ENCODE measurements around the gene UTP15.

Gene UTP15

DNA sequence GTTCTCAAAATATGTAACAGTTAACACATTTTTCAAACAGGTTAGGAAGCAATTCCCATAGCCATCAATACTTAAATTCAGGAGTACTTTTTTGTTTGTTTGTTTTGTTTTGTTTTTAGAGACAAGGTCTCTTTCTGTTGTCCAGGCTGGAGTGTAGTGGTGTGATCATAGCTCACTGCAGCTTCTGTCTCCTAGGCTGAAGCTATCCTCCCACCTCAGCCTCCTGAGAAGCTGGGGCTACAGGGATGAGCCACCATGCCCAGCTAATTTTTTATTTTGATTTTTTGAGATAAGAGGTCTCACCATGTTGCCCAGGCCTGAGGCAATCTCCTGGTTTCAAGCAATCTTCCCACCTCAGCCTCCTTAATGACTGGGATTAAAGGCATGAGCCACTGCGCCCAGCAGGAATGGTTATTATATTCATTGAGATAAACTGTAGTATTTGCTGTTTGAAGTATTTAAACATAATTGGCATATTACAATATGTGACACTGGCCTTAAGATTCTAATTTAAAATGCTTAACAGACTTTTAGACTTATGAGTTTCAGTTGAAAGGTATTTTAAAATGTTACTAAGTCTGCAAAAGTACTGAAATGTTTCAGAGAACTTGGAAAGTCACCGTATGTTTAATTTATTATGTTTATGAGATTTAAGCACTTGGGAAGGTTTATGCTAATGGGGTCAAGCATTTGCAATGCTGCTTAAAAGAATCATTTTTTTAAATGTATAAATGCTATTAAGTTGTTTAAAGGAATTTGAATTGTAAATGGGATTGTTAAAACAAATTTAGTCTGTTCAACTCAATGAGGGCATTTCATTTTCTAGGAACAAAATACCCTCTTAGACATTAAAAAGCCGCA lies 17.0 kb downstream of the UTP15 start:
- no peak for DNase-seq

DNA sequence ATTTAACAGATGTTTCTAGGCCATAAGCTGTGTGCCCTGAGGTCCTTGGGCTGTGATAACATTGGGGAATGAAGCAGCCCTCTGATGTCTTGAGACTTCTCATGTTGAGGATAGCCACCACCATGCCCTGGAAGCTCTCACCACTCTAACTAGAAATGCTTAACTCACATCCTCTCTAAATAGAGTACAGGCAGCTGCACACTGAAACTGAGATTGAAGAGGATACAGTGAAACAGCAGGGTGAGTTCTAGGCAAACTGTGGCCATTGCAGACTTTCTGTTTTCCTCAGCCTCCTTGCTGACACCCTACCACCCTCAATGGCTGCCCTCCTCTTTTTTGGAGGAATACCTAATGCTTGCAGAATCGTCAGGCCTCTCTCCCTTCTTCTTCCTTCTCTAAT lies 22.4 kb downstream of the UTP15 start:
- DNase-seq, result no peak

DNA sequence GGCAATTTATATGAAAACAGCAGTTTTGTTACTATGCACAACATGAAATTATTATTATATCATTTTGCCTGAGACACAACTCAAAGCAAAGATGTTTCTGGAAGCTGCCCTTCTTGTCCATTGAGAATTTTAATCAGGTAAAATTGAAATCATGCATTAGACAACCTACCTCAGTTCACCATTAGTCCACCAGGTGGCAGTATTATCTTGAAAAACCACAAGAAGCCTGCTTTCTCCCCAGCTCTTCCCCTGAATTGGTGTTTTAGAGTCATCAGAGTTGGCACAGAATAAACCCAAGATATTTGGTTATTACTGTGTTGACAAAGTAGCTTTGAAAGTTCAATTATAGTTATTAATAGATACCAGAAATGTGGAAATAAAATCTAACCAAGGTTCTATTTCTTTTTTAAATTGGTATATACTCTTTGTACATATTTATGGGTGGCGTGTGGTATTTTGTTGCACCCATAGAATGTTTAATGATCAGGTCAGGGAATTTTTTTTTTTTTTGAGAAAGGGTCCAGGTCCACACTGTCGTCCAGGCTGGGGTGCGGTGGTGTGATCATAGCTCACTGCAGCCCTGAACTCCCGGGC lies 25.7 kb downstream of the UTP15 start:
- peak; percentile 80 for DNase-seq

DNA sequence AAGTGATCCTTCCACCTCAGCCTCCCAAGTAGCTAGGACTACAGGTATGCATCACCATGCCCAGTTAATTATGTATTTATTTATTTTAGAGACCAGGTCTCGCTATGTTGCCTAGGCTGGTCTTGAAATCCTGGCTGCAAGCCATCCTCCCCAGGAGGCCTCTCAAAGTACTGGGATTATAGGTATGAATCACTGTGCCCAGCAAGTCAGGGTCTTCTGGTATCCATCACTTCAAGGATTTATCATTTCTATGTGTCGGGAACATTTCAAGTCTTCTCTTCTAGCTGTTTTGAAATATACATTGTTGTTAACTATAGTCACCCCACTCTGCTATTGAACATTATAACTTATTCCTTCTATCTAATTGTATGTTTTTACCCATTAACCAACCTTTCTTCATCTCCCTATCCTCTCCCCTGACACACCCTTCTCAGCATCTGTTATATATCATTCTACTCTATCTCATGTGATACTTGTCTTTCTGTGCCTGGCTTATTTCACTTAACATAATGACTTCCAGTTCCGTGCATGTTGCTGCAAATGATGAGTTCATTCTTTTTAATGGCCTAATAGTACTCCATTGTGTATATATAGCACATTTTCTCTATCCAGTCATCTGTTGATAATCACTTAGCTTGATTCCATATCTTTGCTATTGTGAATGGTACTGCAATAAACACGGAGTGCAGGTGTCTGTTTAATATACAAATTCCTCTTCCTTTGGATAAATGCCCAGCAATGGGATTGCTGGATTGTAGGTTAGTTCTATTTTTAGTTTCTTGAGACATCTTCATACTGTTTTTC lies 26.4 kb downstream of the UTP15 start:
- DNase-seq, result no peak

DNA sequence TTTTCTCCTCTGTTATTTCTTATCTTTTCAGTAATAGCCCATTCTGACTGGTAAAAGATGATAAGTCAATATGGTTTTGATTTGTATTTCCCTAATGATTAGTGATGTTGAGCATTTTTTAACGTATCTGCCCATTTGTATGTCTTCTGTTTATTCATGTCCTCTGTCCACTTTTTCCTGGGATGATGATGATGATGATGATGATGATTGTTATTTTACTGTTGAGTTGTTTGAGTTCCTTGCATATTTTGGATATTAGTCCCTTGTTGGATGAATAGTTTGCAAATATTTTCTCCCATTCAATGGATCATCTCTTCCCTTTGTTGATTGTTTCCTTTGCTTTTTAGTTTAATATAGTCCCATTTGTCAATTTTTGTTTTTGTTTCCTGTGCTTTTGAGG lies 27.0 kb downstream of the UTP15 start:
- no peak for DNase-seq

DNA sequence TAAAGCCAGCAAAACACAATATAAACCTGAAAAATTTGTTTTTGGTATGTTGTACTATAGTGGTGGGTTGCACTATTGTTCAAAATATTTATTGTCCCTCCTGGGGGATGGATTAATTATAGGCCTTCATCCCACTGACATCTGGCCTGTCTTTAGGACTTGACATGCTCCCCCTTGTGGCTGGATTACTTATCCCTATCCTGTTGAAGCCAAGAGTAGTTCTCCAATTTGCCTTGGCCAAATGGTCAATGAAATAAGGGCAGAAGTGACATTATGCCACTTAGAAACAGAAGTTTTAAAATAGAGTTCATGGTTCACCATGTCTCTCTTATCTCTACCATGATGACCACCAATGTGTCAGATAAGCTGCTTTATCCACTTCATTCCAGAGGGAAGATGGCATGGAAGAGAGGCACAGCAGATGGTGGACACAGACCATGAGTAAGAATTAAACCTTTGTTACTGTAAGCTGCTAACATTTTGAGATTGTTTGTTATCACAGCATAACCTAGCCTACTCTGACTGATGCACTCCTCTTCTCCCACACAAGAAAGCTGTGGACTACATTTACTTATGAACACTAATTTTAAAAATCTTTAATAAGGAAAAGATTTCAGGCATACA lies 31.3 kb downstream of the UTP15 start:
- peak; percentile 62 for DNase-seq

DNA sequence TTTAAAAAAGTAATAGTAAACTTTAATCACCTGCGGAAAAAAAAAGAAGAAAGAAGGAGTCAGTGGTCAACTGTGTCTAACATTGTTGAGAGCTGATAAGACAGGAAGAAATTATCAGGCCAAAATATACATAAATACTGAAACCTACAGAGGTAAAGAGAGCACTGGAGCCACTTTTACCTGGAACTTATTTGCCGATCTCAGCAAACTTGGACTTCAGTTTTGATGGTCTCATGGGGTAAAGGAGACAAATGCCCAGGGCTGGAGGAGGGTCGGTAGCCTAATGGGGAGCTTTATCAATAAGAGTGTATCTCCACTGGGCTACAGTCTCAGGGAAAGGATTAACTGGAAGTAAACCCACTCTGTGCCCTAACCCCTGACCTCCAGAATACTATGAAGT lies 33.8 kb downstream of the UTP15 start:
- DNase-seq, result no peak

DNA sequence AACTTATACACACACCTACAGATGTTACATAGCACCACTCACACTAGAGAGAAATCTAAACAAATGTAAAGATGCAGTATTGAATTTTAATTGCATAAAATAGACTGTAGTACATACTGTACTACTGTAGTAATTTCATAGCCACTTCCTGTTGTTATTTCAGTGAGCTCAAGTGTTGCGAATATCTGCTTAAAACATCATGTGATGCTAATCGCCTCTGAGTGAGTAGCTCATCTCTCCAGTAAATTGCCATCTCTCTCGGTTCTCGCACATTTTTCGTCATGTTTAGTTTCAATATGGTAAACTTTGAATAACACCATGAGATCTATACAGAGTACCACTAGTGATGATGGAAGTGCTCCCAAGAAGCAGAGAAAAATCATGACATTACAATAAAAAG lies 38.5 kb downstream of the UTP15 start:
- DNase-seq, result no peak

DNA sequence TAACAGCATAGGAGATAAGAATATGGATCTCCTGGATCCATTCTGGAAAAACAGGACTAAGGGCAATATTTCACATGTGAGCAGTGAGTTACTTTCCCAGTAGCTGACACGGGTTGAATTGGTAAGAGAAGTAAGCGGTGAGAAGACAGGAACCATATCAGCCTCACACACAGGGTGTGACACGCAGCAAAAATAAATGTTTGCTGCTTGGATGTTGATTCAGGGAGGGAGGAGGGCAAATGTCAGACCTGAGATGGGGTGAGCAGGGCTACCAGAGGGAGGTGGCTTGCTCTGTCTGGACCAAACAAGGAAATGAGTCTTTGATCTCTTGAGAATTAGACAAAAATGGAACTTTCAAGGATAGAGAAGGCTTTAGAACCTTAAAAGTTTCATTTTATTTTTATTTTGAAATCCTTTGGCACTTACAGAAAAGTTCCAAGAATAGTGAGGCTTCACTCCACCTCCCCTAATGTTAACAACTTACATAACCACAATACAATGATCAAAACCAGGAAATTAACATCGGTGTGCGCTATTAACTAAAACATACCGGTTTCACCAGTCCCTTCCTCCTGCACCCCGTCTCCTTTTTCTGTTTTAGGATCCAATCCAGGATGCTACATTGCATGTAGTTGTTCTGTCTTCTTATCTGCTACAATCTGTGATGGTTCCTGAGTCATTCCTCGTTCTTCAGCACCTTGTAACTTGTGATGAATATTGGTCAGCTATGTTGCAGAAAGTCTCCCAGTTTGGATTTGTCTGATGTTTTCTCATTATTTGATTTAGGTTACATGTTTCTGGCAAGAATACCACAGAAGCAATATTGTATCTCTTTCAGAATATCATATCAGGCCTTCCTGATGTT lies 39.9 kb downstream of the UTP15 start:
- no peak for DNase-seq

DNA sequence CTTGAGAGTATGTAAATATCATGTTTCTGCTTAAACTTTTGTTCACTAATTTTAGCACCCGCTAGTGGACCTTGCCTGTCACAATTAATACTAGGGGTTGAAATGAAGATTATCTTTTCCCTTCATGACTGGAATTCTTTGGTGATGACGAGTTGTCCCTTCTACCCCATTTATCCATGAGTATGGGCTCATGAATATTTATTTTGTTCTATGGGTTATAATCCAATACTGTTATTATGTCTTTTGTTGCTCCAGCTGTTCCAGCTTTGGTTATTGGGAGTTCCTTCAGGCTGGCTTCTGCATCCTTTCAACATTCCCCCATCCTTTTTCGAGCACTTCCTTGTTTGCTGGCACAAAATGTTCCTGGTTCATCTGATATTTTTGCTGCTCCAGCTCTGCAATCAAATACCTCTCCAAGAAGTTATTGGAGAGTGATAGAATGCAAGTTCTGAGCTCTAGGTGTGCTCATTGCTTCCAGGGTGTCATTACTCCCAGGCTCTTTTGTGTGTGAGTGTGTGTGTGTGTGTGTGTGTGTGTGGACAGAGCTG lies 40.7 kb downstream of the UTP15 start:
- DNase-seq, result no peak

DNA sequence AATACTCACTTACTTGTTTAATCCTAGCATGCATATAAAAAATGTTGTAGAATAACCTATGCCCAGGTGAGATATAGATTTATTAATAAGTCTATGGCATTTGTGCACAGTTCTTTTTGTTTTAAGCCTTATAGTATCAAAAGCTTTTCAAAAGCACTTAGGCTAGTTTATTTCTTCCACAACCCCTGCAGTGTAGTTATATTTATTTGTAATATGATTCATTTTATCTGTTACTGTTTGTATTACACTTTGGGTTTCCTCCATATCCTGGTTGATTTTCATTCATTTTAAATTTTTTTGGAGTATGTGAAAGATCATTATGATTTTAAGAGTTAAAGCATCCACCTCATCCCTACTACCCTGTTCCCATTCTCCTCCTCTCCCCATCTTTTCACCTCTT lies 41.7 kb downstream of the UTP15 start:
- DNase-seq, result no peak

DNA sequence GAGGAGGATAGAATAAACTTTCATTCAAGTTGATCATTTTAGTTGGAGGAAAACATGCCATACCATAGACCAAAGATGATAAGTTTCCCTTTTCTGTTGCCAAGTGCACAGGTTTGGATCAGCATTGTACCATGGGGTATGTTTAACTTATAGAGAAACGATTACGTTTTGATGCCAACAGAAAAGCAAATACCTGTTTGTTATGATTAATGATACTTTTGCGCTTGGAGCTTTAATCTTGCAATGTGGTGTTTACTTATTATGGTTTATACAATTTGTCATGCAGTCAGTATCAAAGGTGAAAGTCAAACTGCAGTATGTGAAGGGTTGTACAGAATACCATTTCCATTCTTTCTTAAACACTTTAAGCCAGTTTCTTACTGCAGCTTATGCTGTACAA lies 47.3 kb downstream of the UTP15 start:
- no peak for DNase-seq

DNA sequence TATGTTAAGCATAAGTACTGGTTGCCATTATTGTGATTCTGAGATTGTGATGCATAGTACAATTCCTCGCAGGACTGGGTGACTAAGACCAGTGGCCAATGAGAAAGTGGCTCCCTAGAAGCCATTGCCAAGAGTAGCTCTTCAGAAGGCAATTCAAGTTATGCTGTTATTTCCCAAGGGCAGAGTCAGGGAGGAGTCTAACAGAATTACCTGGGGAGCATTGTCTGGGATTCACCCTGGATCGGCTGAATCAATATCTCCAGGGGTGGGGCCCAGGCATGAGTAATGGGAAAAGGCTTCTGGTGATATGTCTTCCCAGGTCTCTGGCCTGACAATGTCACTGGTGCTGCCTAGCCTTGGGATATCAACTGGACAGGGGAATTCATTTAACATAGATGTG lies 49.5 kb downstream of the UTP15 start:
- DNase-seq, result no peak

DNA sequence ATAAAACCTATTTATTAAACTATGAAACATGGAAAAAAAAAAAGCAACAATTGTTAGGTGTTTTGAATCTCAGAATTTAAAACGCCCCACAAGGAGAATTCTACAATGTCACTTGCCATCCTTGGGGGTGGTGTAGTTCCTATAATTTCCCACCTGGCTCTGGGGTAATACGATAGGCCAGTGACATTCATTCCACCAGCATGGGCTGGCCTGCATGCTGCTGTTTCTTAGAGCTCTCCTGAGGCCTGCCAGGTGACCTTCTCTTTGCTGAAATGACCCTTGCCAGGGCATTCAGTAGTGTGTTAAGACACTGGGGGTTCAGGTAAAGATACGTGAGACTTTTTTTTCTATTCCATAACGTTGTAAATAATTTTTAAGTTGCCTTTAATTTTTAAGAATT lies 50.4 kb downstream of the UTP15 start:
- no peak for DNase-seq

DNA sequence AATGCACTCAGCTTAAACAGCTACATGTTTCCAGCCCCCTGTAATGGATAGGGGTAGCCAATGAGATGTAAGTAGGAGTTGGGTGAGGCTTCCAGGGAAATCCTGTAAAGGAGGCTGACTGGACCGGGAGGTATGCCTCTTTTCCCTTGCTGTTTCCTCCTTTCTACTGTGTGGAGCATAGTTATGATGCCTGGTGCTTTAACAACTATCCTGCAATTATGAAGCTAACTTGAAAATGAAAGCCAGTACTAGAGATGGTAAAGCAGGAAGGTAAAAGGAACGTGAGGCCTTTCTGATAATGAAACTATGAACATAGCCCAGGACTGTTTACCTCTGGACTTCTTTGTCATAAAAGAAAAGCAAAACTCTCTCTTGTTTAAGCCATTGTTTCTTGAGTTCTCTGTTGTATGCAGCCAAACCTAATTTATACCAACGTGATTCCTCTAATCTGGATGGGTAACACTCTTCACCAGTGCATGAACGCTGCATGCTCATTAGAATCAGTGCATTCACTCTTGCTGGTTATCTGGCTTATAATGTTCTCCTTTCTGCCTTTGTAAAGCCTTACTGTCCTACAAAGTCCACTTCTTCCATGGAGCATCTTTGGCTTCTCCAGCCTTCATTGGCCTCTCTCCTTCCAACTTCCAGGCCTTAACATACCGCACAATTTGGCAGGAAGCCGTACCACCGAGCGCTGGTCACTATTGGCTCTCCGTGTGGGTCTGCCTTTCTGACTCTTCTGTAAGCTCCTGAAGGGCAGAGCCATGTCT lies 52.2 kb downstream of the UTP15 start:
- DNase-seq, result no peak

DNA sequence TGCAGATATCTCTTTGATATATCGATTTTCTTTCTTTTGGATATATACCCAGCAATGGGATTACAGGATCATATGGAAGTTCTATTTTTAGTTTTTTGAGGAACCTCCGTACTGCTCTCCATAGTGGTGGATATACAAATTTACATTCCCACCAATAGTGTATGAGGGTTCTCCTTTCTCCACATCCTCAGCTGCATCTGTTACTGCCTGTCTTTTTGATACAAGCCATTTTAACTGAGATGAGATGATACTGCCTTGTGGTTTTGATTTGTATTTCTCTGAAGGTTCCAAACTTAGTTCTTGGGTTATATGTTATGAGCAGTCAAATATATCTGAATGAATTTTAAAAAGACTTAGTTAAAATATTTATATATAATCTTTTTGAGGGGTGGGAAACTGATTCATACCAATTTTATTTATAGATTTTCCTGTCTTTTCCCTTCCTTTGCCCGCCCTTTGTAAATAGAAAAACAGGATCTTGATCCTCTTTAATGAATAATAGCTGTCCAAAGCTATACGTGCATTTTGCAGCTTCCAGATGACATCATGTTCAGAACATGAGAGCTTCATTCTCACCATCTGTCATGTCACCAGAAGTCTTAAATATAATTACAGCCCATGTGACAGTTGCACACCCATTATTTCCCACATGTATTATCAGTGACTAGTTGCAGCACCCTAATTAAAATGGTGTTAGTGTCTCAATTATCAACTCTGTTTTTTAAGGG lies 54.2 kb downstream of the UTP15 start:
- DNase-seq, result no peak

DNA sequence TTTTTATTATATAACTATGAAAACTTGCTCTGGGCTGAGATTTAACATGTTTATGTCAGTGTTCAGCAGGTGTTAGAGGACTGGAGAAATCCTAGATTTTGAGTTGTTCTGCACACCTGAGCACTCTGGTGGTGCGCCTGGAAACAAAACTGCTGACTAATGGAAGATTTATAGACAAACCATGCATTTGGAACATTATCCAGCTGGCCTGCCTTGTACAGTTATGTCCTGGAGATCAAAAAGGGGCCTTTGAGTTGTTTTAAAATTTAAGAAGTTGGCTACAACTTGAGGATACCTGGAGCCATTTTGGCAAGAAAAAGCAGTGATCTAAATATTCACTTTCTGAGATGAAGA lies 54.8 kb downstream of the UTP15 start:
- no peak for DNase-seq

DNA sequence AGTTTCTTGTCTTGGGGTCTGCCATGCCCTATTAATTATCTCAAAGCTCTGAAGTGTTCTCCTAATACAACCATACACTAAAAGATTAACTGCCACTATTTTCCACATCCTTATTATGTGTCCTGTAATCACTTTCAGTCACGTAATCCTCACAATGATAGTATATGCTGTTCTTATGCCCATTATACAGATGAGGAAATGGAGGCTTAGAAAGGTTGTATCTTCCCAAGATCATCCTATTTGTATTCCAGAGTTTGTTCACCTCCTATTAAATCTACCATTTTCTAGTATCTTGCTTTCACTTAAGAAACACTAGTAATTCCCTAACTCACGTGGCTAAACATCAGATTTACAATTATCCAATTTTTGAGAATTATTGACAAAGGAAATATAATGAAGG lies 57.5 kb downstream of the UTP15 start:
- DNase-seq, result no peak

DNA sequence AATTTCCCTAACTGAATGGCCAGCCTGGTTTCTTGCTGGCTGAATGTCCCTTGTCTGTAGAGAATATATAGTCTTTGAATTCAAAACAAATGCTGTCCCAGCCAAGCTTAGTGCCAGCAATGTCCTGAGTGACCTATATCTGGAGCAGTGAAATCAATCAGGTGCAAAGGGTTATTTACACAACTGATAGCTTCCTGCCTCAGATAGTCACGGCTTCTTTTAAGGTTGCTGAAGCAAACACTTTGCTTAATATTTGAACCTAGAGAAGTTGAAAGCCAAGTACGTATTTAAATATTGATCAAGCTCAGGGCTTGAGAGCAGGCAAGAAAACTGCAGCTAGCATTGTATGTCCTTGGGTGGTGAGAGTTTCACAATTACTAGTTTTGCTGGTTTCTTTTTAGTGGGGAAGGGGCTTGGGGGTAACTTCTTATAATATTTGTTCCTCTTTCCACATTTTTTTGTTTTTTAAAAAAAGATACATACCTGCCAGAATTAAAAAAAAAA lies 58.4 kb downstream of the UTP15 start:
- DNase-seq, result no peak

DNA sequence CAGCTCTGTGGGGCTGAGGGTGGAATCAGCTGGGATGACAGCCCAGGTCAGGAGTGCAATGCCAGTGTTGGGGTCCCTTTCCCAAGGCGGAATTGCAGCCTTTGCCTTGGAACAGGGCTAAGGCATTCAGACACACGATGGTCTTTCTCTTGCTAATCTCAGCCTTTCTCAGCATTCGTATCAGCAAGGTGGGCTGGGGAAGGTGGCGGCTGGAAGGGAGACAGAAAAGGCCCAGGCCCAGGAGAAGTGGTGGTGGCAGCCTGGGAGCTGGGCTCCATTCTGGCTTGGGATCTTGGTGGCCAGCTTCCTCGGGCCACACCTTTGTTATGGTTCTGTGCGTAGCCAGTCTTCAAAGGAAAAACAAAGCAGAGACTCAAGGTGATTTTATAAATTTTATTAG lies 59.3 kb downstream of the UTP15 start:
- DNase-seq, result no peak

Measured in OCI-M1 (cell line).